ENCODE results near the gene LRRC18. TPM values are rescaled to one million over a fixed set of nuclear protein-coding genes. Genes with fewer than 3 reads are reported as not detected.

Gene LRRC18
- total RNA-seq, 1 donor from 2014 or later: not detected

- intact Hi-C loops (cut with DNase I): no loop called here
- DNase-seq (ENCODE audit: low spot score in 2 of 2): no peak
- no peaks in the 10 kb centered on the region for H3K9me3 ChIP-seq
These were observed 6.7 kb upstream of the LRRC18 start for GRCh38 chr10:48946332-48946731.

GRCh38 chr10:48945441-48946130 lies 5.9 kb upstream of the LRRC18 start:
- no peaks in the 10 kb centered on the region for H3K27me3 ChIP-seq
- H3K4me1 ChIP-seq: peaks cover 3 to 5% of the 10 kb centered on the region in 2 donors
- intact Hi-C loops (cut with DNase I): no loop called here
- H3K36me3 ChIP-seq: no peaks in the 10 kb centered on the region
- H3K27ac ChIP-seq: no peak overlapping the region
- no peaks in the 10 kb centered on the region for H3K9me3 ChIP-seq
- TF ChIP-seq CTCF (IDR thresholded peaks at IDR 0.05): no peak
- DNase-seq (ENCODE audit: low spot score in 2 of 2): peak in 1 of 2 donors; percentile 39
- no peak overlapping the region for H3K4me3 ChIP-seq

More at GRCh38 chr10:48946332-48946731, 6.7 kb upstream of the LRRC18 start:
- no peak overlapping the region for H3K4me3 ChIP-seq
- no peaks in the 10 kb centered on the region for H3K36me3 ChIP-seq
- peaks cover 3 to 5% of the 10 kb centered on the region in 2 donors for H3K4me1 ChIP-seq
- TF ChIP-seq CTCF (IDR thresholded peaks at IDR 0.05): no peak
- peak overlapping the region in 1 of 2 donors; percentile 56 for H3K27ac ChIP-seq
- no peaks in the 10 kb centered on the region for H3K27me3 ChIP-seq

- no peaks in the 10 kb centered on the region for H3K27me3 ChIP-seq
- H3K27ac ChIP-seq: no peak overlapping the region
- no peak overlapping the region for H3K4me3 ChIP-seq
- TF ChIP-seq CTCF (IDR thresholded peaks at IDR 0.05): no peak
- H3K9me3 ChIP-seq: no peaks in the 10 kb centered on the region
- DNase-seq (ENCODE audit: low spot score in 2 of 2): peak in 1 of 2 donors; percentile 11
- peaks cover 3 to 5% of the 10 kb centered on the region in 2 donors for H3K4me1 ChIP-seq
- intact Hi-C loops (cut with DNase I): no loop called here
- no peaks in the 10 kb centered on the region for H3K36me3 ChIP-seq
These were observed 4.5 kb upstream of the LRRC18 start for GRCh38 chr10:48944171-48944570.

GRCh38 chr10:48943096-48943495 lies 3.5 kb upstream of the LRRC18 start:
- H3K4me1 ChIP-seq: peaks cover 3 to 5% of the 10 kb centered on the region in 2 donors
- H3K9me3 ChIP-seq: no peaks in the 10 kb centered on the region
- H3K4me3 ChIP-seq: no peak overlapping the region
- H3K27ac ChIP-seq: no peak overlapping the region
- DNase-seq (ENCODE audit: low spot score in 2 of 2): peak in 1 of 2 donors; percentile 21
- no peaks in the 10 kb centered on the region for H3K27me3 ChIP-seq
- H3K36me3 ChIP-seq: no peaks in the 10 kb centered on the region
- intact Hi-C loops (cut with DNase I): no loop called here
- no peak for TF ChIP-seq CTCF (IDR thresholded peaks at IDR 0.05)

- intact Hi-C loops (cut with DNase I): no loop called here
- no peaks in the 10 kb centered on the region for H3K4me1 ChIP-seq
- no peaks in the 10 kb centered on the region for H3K9me3 ChIP-seq
- DNase-seq (ENCODE audit: low spot score in 2 of 2): peak in 1 of 2 donors; percentile 40
- no peak overlapping the region for H3K4me3 ChIP-seq
- H3K27ac ChIP-seq: no peak overlapping the region
- TF ChIP-seq CTCF (IDR thresholded peaks at IDR 0.05): no peak
- H3K27me3 ChIP-seq: no peaks in the 10 kb centered on the region
- H3K36me3 ChIP-seq: no peaks in the 10 kb centered on the region
These were observed 1.9 kb upstream of the LRRC18 start for GRCh38 chr10:48941427-48942075.

All from ascending aorta (tissue), 2 donors.